ENCODE data around the gene SRPK1. TPM values are rescaled to one million over a fixed set of nuclear protein-coding genes. Genes with fewer than 3 reads are reported as not detected.

The SRPK1 gene
- total and polyA plus RNA-seq, 2 of the 13 experiments (the other 11 are each of a cell fraction or from before 2014, with no cell fraction given), result 56.4 to 142 TPM

DNA sequence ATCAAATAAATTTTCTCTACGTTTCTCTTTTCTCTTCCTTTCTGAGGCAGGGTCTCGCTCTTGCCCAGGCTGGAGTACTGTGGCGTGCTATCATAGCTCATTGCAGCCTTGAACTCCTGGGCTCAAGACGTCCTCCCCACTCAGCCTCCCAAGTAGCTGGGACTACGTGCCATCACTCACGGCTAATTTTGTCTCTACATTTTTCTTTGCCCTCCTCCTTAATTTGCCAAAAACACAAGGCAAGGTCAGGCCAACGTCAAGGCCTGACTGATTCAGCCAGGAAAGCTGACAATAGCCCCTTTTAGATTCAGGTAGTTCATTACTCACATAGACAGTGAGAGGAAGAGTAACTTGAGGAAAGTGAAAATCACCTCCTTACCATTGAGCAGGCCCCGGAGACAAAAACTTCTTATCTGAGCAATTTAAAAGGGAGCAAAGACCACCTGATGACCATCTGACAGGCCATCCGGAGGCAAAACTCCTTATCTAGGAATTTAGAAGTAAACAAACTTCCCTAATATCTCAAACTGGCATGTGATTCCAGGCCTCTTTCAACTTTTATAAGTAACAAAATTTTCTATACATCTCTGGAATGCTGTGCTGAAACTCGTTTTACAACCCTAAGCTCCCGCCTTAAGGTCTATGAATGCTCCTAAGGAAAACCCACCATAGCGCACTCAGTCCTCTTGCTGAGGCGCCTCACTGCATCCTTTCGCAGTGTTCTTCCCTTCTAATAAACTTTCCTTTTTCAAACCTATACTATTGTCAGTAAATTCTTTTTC lies 42.1 kb upstream of the SRPK1 start (continued):
- TF ChIP-seq, protein P1, sequence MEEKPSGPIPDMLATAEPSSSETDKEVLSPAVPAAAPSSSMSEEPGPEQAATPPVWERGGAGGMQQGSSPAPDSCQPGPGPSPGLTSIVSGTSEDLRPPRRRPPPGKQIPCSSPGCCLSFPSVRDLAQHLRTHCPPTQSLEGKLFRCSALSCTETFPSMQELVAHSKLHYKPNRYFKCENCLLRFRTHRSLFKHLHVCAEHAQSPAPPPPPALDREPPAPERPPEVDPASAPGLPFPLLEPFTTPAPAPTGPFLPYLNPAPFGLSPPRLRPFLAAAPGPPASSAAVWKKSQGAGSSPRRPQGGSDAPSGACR (CRISPR knock-in tag; IDR thresholded peaks at IDR 0.05), result 0 out of 2 replicates have a peak, but pooled peaks have one; percentile 7
- TF ChIP-seq, protein P2, sequence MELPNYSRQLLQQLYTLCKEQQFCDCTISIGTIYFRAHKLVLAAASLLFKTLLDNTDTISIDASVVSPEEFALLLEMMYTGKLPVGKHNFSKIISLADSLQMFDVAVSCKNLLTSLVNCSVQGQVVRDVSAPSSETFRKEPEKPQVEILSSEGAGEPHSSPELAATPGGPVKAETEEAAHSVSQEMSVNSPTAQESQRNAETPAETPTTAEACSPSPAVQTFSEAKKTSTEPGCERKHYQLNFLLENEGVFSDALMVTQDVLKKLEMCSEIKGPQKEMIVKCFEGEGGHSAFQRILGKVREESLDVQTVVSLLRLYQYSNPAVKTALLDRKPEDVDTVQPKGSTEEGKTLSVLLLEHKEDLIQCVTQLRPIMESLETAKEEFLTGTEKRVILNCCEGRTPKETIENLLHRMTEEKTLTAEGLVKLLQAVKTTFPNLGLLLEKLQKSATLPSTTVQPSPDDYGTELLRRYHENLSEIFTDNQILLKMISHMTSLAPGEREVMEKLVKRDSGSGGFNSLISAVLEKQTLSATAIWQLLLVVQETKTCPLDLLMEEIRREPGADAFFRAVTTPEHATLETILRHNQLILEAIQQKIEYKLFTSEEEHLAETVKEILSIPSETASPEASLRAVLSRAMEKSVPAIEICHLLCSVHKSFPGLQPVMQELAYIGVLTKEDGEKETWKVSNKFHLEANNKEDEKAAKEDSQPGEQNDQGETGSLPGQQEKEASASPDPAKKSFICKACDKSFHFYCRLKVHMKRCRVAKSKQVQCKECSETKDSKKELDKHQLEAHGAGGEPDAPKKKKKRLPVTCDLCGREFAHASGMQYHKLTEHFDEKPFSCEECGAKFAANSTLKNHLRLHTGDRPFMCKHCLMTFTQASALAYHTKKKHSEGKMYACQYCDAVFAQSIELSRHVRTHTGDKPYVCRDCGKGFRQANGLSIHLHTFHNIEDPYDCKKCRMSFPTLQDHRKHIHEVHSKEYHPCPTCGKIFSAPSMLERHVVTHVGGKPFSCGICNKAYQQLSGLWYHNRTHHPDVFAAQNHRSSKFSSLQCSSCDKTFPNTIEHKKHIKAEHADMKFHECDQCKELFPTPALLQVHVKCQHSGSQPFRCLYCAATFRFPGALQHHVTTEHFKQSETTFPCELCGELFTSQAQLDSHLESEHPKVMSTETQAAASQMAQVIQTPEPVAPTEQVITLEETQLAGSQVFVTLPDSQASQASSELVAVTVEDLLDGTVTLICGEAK (IDR thresholded peaks at IDR 0.05), result no peak
- TF ChIP-seq, protein P2 (CRISPR knock-in tag; IDR thresholded peaks at IDR 0.05), result 0 out of 2 replicates have a peak, but pooled peaks have one; percentile 46
- TF ChIP-seq MAZ (IDR thresholded peaks at IDR 0.05; ENCODE audit: borderline replicate concordance, low read depth, low read length) (no peak), MAZ (CRISPR knock-in tag; IDR thresholded peaks at IDR 0.05; ENCODE audit: low read depth) (peak; percentile 37; the same call in 1 of the 2 replicates), RXRB (CRISPR knock-in tag; IDR thresholded peaks at IDR 0.05; ENCODE audit: borderline replicate concordance) (peak; percentile 69; the same call in 1 of the 2 replicates), ZNF772 (CRISPR knock-in tag; IDR thresholded peaks at IDR 0.05) (peak; percentile 90; the same call in 1 of the 2 replicates), ZNF205 (CRISPR knock-in tag; IDR thresholded peaks at IDR 0.05) (0 out of 2 replicates have a peak, but pooled peaks have one; percentile 14)
- TF ChIP-seq, protein P3, sequence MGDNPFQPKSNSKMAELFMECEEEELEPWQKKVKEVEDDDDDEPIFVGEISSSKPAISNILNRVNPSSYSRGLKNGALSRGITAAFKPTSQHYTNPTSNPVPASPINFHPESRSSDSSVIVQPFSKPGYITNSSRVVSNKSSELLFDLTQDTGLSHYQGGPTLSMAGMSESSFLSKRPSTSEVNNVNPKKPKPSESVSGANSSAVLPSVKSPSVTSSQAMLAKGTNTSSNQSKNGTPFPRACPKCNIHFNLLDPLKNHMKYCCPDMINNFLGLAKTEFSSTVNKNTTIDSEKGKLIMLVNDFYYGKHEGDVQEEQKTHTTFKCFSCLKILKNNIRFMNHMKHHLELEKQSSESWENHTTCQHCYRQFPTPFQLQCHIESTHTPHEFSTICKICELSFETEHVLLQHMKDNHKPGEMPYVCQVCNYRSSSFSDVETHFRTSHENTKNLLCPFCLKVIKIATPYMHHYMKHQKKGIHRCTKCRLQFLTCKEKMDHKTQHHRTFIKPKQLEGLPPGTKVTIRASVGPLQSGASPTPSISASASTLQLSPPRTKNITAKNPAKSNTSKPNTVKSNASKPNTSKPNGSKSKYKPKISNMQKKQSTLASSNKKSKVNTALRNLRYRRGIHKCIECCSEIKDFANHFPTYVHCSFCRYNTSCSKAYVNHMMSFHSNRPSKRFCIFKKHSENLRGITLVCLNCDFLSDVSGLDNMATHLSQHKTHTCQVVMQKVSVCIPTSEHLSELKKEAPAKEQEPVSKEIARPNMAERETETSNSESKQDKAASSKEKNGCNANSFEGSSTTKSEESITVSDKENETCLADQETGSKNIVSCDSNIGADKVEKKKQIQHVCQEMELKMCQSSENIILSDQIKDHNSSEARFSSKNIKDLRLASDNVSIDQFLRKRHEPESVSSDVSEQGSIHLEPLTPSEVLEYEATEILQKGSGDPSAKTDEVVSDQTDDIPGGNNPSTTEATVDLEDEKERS (CRISPR knock-in tag; IDR thresholded peaks at IDR 0.05), result peak; percentile 58; the same call in 1 of the 2 replicates
- TF ChIP-seq, protein P4, sequence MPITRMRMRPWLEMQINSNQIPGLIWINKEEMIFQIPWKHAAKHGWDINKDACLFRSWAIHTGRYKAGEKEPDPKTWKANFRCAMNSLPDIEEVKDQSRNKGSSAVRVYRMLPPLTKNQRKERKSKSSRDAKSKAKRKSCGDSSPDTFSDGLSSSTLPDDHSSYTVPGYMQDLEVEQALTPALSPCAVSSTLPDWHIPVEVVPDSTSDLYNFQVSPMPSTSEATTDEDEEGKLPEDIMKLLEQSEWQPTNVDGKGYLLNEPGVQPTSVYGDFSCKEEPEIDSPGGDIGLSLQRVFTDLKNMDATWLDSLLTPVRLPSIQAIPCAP (CRISPR knock-in tag; IDR thresholded peaks at IDR 0.05; ENCODE audit: low read depth), result no peak

All from HepG2 (cell line).